ENCODE measurements around the gene MYH10. TPM values are rescaled to one million over a fixed set of nuclear protein-coding genes. Genes with fewer than 3 reads are reported as not detected.

MYH10 gene
- total and polyA plus RNA-seq, 4 donors: 205 to 1,963 (median 819) TPM

DNA sequence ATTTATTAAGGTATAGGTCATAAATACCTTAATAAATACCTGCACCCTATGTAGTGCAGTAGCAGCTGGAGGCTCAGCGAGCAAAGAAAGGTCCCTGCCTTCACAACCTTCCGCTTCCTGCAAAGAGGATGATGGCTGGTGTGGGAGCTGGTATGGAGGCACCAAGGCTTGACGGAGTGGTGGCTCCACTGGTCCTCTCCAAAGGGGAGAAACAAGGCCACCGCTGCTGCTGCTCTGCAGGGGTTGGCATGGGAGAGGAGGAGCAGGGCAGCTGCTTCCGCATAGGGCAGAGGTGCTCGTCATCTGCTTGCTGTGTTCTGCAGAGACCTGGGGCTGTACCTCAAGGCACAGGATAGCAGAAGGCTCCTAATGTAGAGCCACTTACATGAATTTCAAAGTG is 142.0 kb downstream of the MYH10 start:
- no peaks in the 10 kb centered on the region for H3K9me3 ChIP-seq (ENCODE audit: control insufficient read depth, low read length)
- intact Hi-C loops (cut with DNase I): loop anchor here in 1 of 2 donors (10.0 kb wide), 1 partner anchor 54 kb away; the partner anchor contains the start of gene NDEL1
- H3K27me3 ChIP-seq (ENCODE audit: control insufficient read depth in 1 of 2, insufficient read depth in 2 of 2, low read length in 1 of 2): no peaks in the 10 kb centered on the region
- no peak overlapping the region for H3K4me3 ChIP-seq (ENCODE audit: low read length in 2 of 2)
- ATAC-seq (ENCODE audit: low FRiP score) (no peak), DNase-seq (peak; percentile 21 to 66)
- no peaks in the 10 kb centered on the region for H3K4me1 ChIP-seq (ENCODE audit: control insufficient read depth in 1 of 2, insufficient read depth in 2 of 2, low read length in 2 of 2)
- peaks cover 13 to 29% of the 10 kb centered on the region in 2 donors for H3K36me3 ChIP-seq (ENCODE audit: control insufficient read depth in 1 of 2, insufficient read depth in 2 of 2, low read length in 1 of 2)
- H3K27ac ChIP-seq (ENCODE audit: low read depth in 1 of 2, low read length in 2 of 2): peak overlapping the region in 1 of 2 donors; percentile 34
- WGBS, 2 donors: 75 to 80% methylated on average over 6 of the region's 6 CpGs

DNA sequence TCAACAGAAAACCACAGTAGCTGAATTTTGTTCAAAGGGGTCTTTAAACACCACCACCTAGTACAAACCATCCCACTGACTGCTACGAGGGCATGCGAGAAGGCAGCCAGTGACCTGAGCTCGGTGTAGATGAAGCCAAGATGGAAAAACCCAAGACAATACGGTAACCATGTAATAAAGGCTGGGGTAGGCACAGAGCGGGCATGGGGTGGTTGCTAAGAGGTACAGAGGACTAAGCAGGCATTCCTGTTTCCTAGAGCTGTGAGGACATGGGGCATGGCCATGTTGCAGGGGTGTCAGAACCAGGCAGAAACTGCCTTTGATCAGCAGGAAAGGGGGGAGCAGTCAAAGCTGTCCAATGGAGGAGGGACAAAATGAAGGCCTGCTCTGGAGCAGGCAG is 142.8 kb downstream of the MYH10 start:
- DNase-seq (peak in 1 of 2 donors; percentile 11), ATAC-seq (ENCODE audit: low FRiP score) (no peak)
- H3K27ac ChIP-seq (ENCODE audit: low read depth in 1 of 2, low read length in 2 of 2): no peak overlapping the region

GRCh38 chr17:8487130-8487645 is 143.3 kb downstream of the MYH10 start:
- Histone ChIP-seq H3K4me3 (ENCODE audit: low read length in 2 of 2) (no peak overlapping the region), H3K9me3 (ENCODE audit: control insufficient read depth, low read length) (no peaks in the 10 kb centered on the region), H3K27me3 (ENCODE audit: control insufficient read depth in 1 of 2, insufficient read depth in 2 of 2, low read length in 1 of 2) (no peaks in the 10 kb centered on the region), H3K36me3 (ENCODE audit: control insufficient read depth in 1 of 2, insufficient read depth in 2 of 2, low read length in 1 of 2) (peaks cover 13 to 29% of the 10 kb centered on the region in 2 donors), H3K27ac (ENCODE audit: low read depth in 1 of 2, low read length in 2 of 2) (no peak overlapping the region), H3K4me1 (ENCODE audit: control insufficient read depth in 1 of 2, insufficient read depth in 2 of 2, low read length in 2 of 2) (no peaks in the 10 kb centered on the region)
- 85 to 86% methylated on average over 19 of the region's 19 CpGs for WGBS, 2 donors
- peak; percentile 31 to 63 for DNase-seq
- intact Hi-C loops (cut with DNase I): loop anchor here in 1 of 2 donors (10.0 kb wide), 1 partner anchor 52 kb away; the partner anchor contains the start of gene NDEL1
- no peak for ATAC-seq (ENCODE audit: low FRiP score)

More for the DNA sequence above, 142.8 kb downstream of the MYH10 start:
- Histone ChIP-seq H3K36me3 (ENCODE audit: control insufficient read depth in 1 of 2, insufficient read depth in 2 of 2, low read length in 1 of 2) (peaks cover 13 to 28% of the 10 kb centered on the region in 2 donors), H3K9me3 (ENCODE audit: control insufficient read depth, low read length) (no peaks in the 10 kb centered on the region), H3K27me3 (ENCODE audit: control insufficient read depth in 1 of 2, insufficient read depth in 2 of 2, low read length in 1 of 2) (no peaks in the 10 kb centered on the region), H3K4me1 (ENCODE audit: control insufficient read depth in 1 of 2, insufficient read depth in 2 of 2, low read length in 2 of 2) (no peaks in the 10 kb centered on the region), H3K4me3 (ENCODE audit: low read length in 2 of 2) (no peak overlapping the region)
- intact Hi-C loops (cut with DNase I): loop anchor here in 1 of 2 donors (10.0 kb wide), 1 partner anchor 53 kb away; the partner anchor contains the start of gene NDEL1
- 86% methylated on average over 5 of the region's 5 CpGs for WGBS, 2 donors

GRCh38 chr17:8485491-8485890 is 145.0 kb downstream of the MYH10 start:
- Histone ChIP-seq H3K27ac (ENCODE audit: low read depth in 1 of 2, low read length in 2 of 2) (no peak overlapping the region), H3K4me1 (ENCODE audit: control insufficient read depth in 1 of 2, insufficient read depth in 2 of 2, low read length in 2 of 2) (no peaks in the 10 kb centered on the region), H3K27me3 (ENCODE audit: control insufficient read depth in 1 of 2, insufficient read depth in 2 of 2, low read length in 1 of 2) (no peaks in the 10 kb centered on the region), H3K36me3 (ENCODE audit: control insufficient read depth in 1 of 2, insufficient read depth in 2 of 2, low read length in 1 of 2) (peaks cover 13 to 34% of the 10 kb centered on the region in 2 donors), H3K9me3 (ENCODE audit: control insufficient read depth, low read length) (no peaks in the 10 kb centered on the region), H3K4me3 (ENCODE audit: low read length in 2 of 2) (no peak overlapping the region)
- DNase-seq: no peak
- ATAC-seq (ENCODE audit: low FRiP score): no peak
- WGBS, 2 donors: 13 to 28% methylated on average over 1 of the region's 1 CpG
- intact Hi-C loops (cut with DNase I): loop anchor here in 1 of 2 donors (10.0 kb wide), 1 partner anchor 51 kb away; the partner anchor contains the start of gene NDEL1

- Histone ChIP-seq H3K4me3 (ENCODE audit: low read length in 2 of 2) (no peak overlapping the region), H3K27me3 (ENCODE audit: control insufficient read depth in 1 of 2, insufficient read depth in 2 of 2, low read length in 1 of 2) (no peaks in the 10 kb centered on the region), H3K27ac (ENCODE audit: low read depth in 1 of 2, low read length in 2 of 2) (no peak overlapping the region), H3K9me3 (ENCODE audit: control insufficient read depth, low read length) (no peaks in the 10 kb centered on the region), H3K4me1 (ENCODE audit: control insufficient read depth in 1 of 2, insufficient read depth in 2 of 2, low read length in 2 of 2) (no peaks in the 10 kb centered on the region), H3K36me3 (ENCODE audit: control insufficient read depth in 1 of 2, insufficient read depth in 2 of 2, low read length in 1 of 2) (peaks cover 15 to 38% of the 10 kb centered on the region in 2 donors)
- intact Hi-C loops (cut with DNase I): loop anchor here in 1 of 2 donors (10.0 kb wide), 1 partner anchor 50 kb away; the partner anchor contains the start of gene NDEL1
- no peak for DNase-seq
- 97 to 100% methylated on average over 1 of the region's 1 CpG for WGBS, 2 donors
- no peak for ATAC-seq (ENCODE audit: low FRiP score)
Measured at GRCh38 chr17:8484465-8484864, 146.1 kb downstream of the MYH10 start.

DNA sequence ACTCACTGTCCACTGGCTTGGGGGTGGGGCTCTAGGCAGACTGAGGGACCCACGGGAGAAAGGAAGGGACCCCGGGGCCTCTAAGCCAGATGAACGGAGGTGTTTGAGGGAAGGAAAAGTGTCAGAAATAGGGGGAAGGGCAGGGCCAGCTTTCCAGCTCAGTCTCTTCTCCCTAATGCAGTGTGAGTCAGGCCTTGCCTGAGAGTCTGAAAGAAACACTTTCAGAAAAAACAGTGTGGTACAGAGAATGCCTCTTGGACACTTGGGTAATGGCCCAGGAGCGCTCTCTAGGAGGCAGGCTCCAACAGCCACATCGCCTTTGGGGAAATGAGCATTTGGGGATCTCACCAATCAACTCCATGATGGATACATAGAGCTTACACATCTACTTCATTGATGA is 148.0 kb downstream of the MYH10 start:
- Histone ChIP-seq H3K9me3 (ENCODE audit: control insufficient read depth, low read length) (no peaks in the 10 kb centered on the region), H3K27me3 (ENCODE audit: control insufficient read depth in 1 of 2, insufficient read depth in 2 of 2, low read length in 1 of 2) (no peaks in the 10 kb centered on the region), H3K27ac (ENCODE audit: low read depth in 1 of 2, low read length in 2 of 2) (peak overlapping the region; percentile 4 to 6), H3K4me1 (ENCODE audit: control insufficient read depth in 1 of 2, insufficient read depth in 2 of 2, low read length in 2 of 2) (no peaks in the 10 kb centered on the region), H3K4me3 (ENCODE audit: low read length in 2 of 2) (no peak overlapping the region), H3K36me3 (ENCODE audit: control insufficient read depth in 1 of 2, insufficient read depth in 2 of 2, low read length in 1 of 2) (peaks cover 15 to 37% of the 10 kb centered on the region in 2 donors)
- intact Hi-C loops (cut with DNase I): loop anchor here in 1 of 2 donors (10.0 kb wide), 1 partner anchor 48 kb away; the partner anchor contains the start of gene NDEL1
- WGBS, 2 donors: 38% methylated on average over 5 of the region's 5 CpGs
- ATAC-seq (ENCODE audit: low FRiP score) (no peak), DNase-seq (peak in 1 of 2 donors; percentile 44)

GRCh38 chr17:8481703-8482102 is 148.8 kb downstream of the MYH10 start:
- ATAC-seq (ENCODE audit: low FRiP score): no peak
- Histone ChIP-seq H3K9me3 (ENCODE audit: control insufficient read depth, low read length) (no peaks in the 10 kb centered on the region), H3K36me3 (ENCODE audit: control insufficient read depth in 1 of 2, insufficient read depth in 2 of 2, low read length in 1 of 2) (peaks cover 12 to 37% of the 10 kb centered on the region in 2 donors), H3K27ac (ENCODE audit: low read depth in 1 of 2, low read length in 2 of 2) (peak overlapping the region in 1 of 2 donors; percentile 15), H3K4me1 (ENCODE audit: control insufficient read depth in 1 of 2, insufficient read depth in 2 of 2, low read length in 2 of 2) (no peaks in the 10 kb centered on the region), H3K4me3 (ENCODE audit: low read length in 2 of 2) (no peak overlapping the region), H3K27me3 (ENCODE audit: control insufficient read depth in 1 of 2, insufficient read depth in 2 of 2, low read length in 1 of 2) (no peaks in the 10 kb centered on the region)
- WGBS, 2 donors: 66 to 68% methylated on average over 5 of the region's 5 CpGs
- intact Hi-C loops (cut with DNase I): loop anchor here in 1 of 2 donors (10.0 kb wide), 1 partner anchor 47 kb away; the partner anchor contains the start of gene NDEL1
- DNase-seq: peak in 1 of 2 donors; percentile 32

DNA sequence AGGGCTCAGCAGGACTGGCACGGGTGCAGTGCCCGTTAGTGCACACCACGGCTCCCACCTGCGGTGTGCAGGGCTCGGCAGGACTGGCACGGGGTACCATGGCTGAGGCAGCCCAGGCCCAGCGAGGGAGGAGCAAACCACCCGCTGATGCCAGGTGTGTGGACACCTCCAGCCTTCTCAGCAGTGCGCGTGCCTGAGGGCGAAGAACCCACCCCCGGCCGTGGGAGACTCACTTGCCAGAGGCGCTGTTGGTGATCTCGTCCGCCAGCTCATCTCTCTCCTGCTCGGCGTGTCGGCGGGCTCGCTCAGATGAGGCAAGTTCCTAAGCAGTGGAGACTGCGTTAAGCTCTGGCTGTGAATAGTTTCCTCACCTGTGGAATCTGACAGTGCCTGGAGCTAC is 149.4 kb downstream of the MYH10 start:
- peak overlapping the region in 1 of 2 donors; percentile 15 for H3K27ac ChIP-seq (ENCODE audit: low read depth in 1 of 2, low read length in 2 of 2)
- peaks cover 12 to 40% of the 10 kb centered on the region in 2 donors for H3K36me3 ChIP-seq (ENCODE audit: control insufficient read depth in 1 of 2, insufficient read depth in 2 of 2, low read length in 1 of 2)
- DNase-seq (peak in 1 of 2 donors; percentile 46), ATAC-seq (ENCODE audit: low FRiP score) (no peak)
- no peak overlapping the region for H3K4me3 ChIP-seq (ENCODE audit: low read length in 2 of 2)
- H3K9me3 ChIP-seq (ENCODE audit: control insufficient read depth, low read length): no peaks in the 10 kb centered on the region
- H3K4me1 ChIP-seq (ENCODE audit: control insufficient read depth in 1 of 2, insufficient read depth in 2 of 2, low read length in 2 of 2): no peaks in the 10 kb centered on the region
- WGBS, 2 donors: 60 to 67% methylated on average over 19 to 22 of the region's 22 CpGs
- intact Hi-C loops (cut with DNase I): loop anchor here in 1 of 2 donors (10.0 kb wide), 1 partner anchor 46 kb away; the partner anchor contains the start of gene NDEL1
- H3K27me3 ChIP-seq (ENCODE audit: control insufficient read depth in 1 of 2, insufficient read depth in 2 of 2, low read length in 1 of 2): no peaks in the 10 kb centered on the region

All from aorta (tissue), 5 donors.